Loucy (cell line): ENCODE data around the gene TRAPPC2L.

ENCODE experiments used
- H2AFZ ChIP-seq: fragments of 200-600 bp; sonication (generic); 2 replicates; pipeline ENCODE4 v1.6.0; 2016; ENCODE audit warnings: antibody characterized with exemption, mild to moderate bottlenecking, low read length, moderate library complexity
- H3F3A ChIP-seq: fragments of 200-600 bp; 2 replicates; pipeline ENCODE4 v1.6.0; 2016; ENCODE audit warnings: antibody characterized with exemption, low read depth, mild to moderate bottlenecking
- H3K27me3 ChIP-seq: fragments of 200-600 bp; sonication (generic); 2 replicates; pipeline ENCODE4 v1.6.1; 2014; ENCODE audit warnings: low read length, mild to moderate bottlenecking; ENCODE audit not compliant: insufficient read depth, poor library complexity, severe bottlenecking
- H3K36me3 ChIP-seq: fragments of 200-600 bp; sonication (generic); 2 replicates; pipeline ENCODE4 v1.6.1; 2016; ENCODE audit warnings: low read length; ENCODE audit not compliant: insufficient read depth
- H3K4me1 ChIP-seq: fragments of 200-600 bp; sonication (generic); 2 replicates; pipeline ENCODE4 v1.5.1; 2014; ENCODE audit warnings: low read length, mild to moderate bottlenecking; ENCODE audit not compliant: insufficient read depth, poor library complexity, severe bottlenecking
- H3K4me2 ChIP-seq: fragments of 200-600 bp; sonication (generic); 2 replicates; pipeline ENCODE4 v1.6.0; 2014; ENCODE audit warnings: antibody characterized with exemption, low read length, low read depth, mild to moderate bottlenecking; ENCODE audit not compliant: poor library complexity, severe bottlenecking
- H3K4me3 ChIP-seq: fragments of 200-600 bp; sonication (generic); 2 replicates; pipeline ENCODE4 v1.5.1; 2014; ENCODE audit warnings: low read length, mild to moderate bottlenecking, mixed read lengths; ENCODE audit not compliant: poor library complexity, severe bottlenecking
- H3K79me2 ChIP-seq: fragments of 200-600 bp; sonication (generic); 2 replicates; pipeline ENCODE4 v1.6.1; 2014; ENCODE audit warnings: low read length; ENCODE audit not compliant: insufficient read depth
- H3K9ac ChIP-seq: fragments of 200-600 bp; sonication (generic); 2 replicates; pipeline ENCODE4 v1.6.0; 2014; ENCODE audit warnings: mild to moderate bottlenecking, low read depth, low read length, moderate library complexity; ENCODE audit not compliant: poor library complexity, severe bottlenecking
- H3K9me2 ChIP-seq: fragments of 200-600 bp; sonication (generic); replicated peaks from 2 replicates; pipeline ENCODE4 v1.6.1; 2016; ENCODE audit warnings: low read depth, low read length, mixed read lengths
- H3K9me3 ChIP-seq: fragments of 200-600 bp; sonication (generic); 2 replicates; pipeline ENCODE4 v1.6.1; 2014; ENCODE audit warnings: mild to moderate bottlenecking, antibody characterized with exemption, low read length, low read depth; ENCODE audit not compliant: insufficient read depth
- H4K20me1 ChIP-seq: fragments of 200-600 bp; sonication (generic); 2 replicates; pipeline ENCODE4 v1.6.0; 2014; ENCODE audit warnings: antibody characterized with exemption, low read length, mild to moderate bottlenecking; ENCODE audit not compliant: insufficient read depth, poor library complexity, severe bottlenecking
- EZH2phosphoT487 ChIP-seq: fragments of 200-600 bp; IDR thresholded peaks from 2 replicates; pipeline ENCODE4 v1.6.1; 2018; ENCODE audit warnings: antibody characterized with exemption, mild to moderate bottlenecking, moderate library complexity, borderline replicate concordance
- TF ChIP-seq, protein P1 (sequence below): fragments of 200-600 bp; sonication (generic); conservative IDR thresholded peaks from 2 replicates; pipeline ENCODE4 v1.5.1; 2014; ENCODE audit warnings: mild to moderate bottlenecking, antibody characterized with exemption, low read length

The TRAPPC2L gene

DNA sequence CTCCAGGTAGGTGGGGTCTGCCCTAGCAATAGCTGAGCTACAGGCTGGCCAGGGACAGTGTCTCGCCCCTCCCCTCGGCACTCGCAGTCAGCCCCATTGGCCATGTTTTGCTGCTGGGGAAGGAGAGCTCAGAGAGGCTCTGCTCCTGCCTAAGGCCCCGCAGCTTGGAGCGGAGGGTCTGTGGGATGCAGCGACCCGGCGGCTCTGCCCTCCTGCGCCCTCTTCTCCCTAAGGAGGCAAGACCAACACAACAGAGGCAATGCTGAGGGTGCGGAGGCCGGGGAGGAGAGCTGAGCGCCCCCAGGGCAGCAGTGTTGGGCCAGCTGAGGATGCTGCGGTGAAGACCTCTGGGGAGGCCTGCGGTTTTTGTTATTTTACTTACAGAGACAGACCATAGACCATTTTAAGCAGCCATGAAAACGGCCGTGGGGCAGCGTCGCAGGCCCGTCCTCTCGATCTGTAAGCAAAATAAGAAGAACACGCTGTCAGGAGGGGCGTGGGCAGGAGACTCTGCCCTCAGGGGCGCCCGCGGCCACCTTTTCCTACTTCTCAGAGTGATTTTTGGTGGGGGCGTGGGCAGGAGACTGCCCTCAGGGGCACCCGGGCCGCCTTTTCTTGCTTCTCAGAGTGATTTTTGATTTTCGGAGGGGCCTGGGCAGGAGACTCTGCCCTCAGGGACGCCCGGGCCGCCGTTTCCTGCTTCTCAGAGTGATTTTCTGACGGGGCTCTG, 40.9 kb downstream of the TRAPPC2L start:
- Histone ChIP-seq H3F3A (no peaks in the 10 kb centered on the region), H4K20me1 (peaks cover 9% of the 10 kb centered on the region), H3K9me2 (no peaks in the 10 kb centered on the region), H3K9me3 (no peaks in the 10 kb centered on the region), H3K4me2 (no peak overlapping the region), H2AFZ (no peak overlapping the region), H3K4me1 (no peaks in the 10 kb centered on the region), H3K9ac (no peak overlapping the region), H3K79me2 (no peaks in the 10 kb centered on the region), H3K36me3 (peaks cover 44% of the 10 kb centered on the region; the same call in 1 of the 2 replicates), H3K27me3 (no peaks in the 10 kb centered on the region), H3K4me3 (no peak overlapping the region)
- TF ChIP-seq, protein P1, sequence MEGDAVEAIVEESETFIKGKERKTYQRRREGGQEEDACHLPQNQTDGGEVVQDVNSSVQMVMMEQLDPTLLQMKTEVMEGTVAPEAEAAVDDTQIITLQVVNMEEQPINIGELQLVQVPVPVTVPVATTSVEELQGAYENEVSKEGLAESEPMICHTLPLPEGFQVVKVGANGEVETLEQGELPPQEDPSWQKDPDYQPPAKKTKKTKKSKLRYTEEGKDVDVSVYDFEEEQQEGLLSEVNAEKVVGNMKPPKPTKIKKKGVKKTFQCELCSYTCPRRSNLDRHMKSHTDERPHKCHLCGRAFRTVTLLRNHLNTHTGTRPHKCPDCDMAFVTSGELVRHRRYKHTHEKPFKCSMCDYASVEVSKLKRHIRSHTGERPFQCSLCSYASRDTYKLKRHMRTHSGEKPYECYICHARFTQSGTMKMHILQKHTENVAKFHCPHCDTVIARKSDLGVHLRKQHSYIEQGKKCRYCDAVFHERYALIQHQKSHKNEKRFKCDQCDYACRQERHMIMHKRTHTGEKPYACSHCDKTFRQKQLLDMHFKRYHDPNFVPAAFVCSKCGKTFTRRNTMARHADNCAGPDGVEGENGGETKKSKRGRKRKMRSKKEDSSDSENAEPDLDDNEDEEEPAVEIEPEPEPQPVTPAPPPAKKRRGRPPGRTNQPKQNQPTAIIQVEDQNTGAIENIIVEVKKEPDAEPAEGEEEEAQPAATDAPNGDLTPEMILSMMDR, result no peak
- TF ChIP-seq EZH2phosphoT487, result no peak

- no peaks in the 10 kb centered on the region for H3K27me3 ChIP-seq
- no peak overlapping the region for H3K4me2 ChIP-seq
- no peak overlapping the region for H2AFZ ChIP-seq
- TF ChIP-seq, protein P1, result no peak
- no peak for TF ChIP-seq EZH2phosphoT487
- no peak overlapping the region for H3K4me3 ChIP-seq
- H4K20me1 ChIP-seq, result peaks cover 24% of the 10 kb centered on the region
- no peaks in the 10 kb centered on the region for H3K9me3 ChIP-seq
- peaks cover 13% of the 10 kb centered on the region; the same call in 1 of the 2 replicates for H3K79me2 ChIP-seq
- H3K4me1 ChIP-seq, result no peaks in the 10 kb centered on the region
- no peak overlapping the region for H3K9ac ChIP-seq
- peaks cover 44% of the 10 kb centered on the region; the same call in 1 of the 2 replicates for H3K36me3 ChIP-seq
- H3K9me2 ChIP-seq, result no peaks in the 10 kb centered on the region
- H3F3A ChIP-seq, result no peaks in the 10 kb centered on the region
Observed at GRCh38 chr16:88899901-88900661, 43.2 kb downstream of the TRAPPC2L start.

- no peaks in the 10 kb centered on the region for H3K27me3 ChIP-seq
- TF ChIP-seq, protein P1, result no peak
- no peak for TF ChIP-seq EZH2phosphoT487
- peaks cover 44% of the 10 kb centered on the region; the same call in 1 of the 2 replicates for H3K36me3 ChIP-seq
- H2AFZ ChIP-seq, result no peak overlapping the region
- no peaks in the 10 kb centered on the region for H3F3A ChIP-seq
- H3K4me1 ChIP-seq, result no peaks in the 10 kb centered on the region
- no peaks in the 10 kb centered on the region for H3K9me2 ChIP-seq
- peaks cover 27% of the 10 kb centered on the region for H4K20me1 ChIP-seq
- no peak overlapping the region for H3K4me3 ChIP-seq
- peaks cover 16% of the 10 kb centered on the region; the same call in 1 of the 2 replicates for H3K79me2 ChIP-seq
- H3K9ac ChIP-seq, result no peak overlapping the region
- H3K4me2 ChIP-seq, result no peak overlapping the region
- H3K9me3 ChIP-seq, result no peaks in the 10 kb centered on the region
Observed at GRCh38 chr16:88900662-88901052, 43.7 kb downstream of the TRAPPC2L start.
